SK-N-SH (cell line): ENCODE data around the gene SPSB3. TPM values are rescaled to one million over a fixed set of nuclear protein-coding genes. Genes with fewer than 3 reads are reported as not detected.

Experiments
- CTCF ChIA-PET: fragments of 300-600, 350-600 bp; formaldehyde crosslinking; extraction: SDS; loops from one replicate; lab custom pipeline; 2021; lab: Yijun Ruan, JAX
- POLR2A ChIA-PET: fragments of 350-600 bp; sonication (Branson Sonifier 250); formaldehyde crosslinking; extraction: SDS; loops from one replicate; lab custom pipeline; 2020; ENCODE audit warnings: antibody characterized with exemption, inconsistent platforms; lab: Yijun Ruan, JAX
- DNase-seq: peaks from one replicate; pipeline ENCODE4 v3.0.0; 2012
- H2AFZ ChIP-seq: fragments of 200-600 bp; sonication (generic); 2 replicates; pipeline ENCODE4 v1.8.1; 2016; ENCODE audit warnings: antibody characterized with exemption, mild to moderate bottlenecking, low read depth
- H3F3A ChIP-seq: fragments of 200-600 bp; sonication (generic); replicated peaks from 2 replicates; pipeline ENCODE3; 2016; ENCODE audit warnings: antibody characterized with exemption, mild to moderate bottlenecking; ENCODE audit not compliant: insufficient read depth
- H3K27ac ChIP-seq, 2 experiments: fragments of 200-500 bp in 1 of 2; fragments of 200-600 bp in 1 of 2; sonication (Bioruptor generic) in 1 of 2; sonication (generic), shearing (Covaris generic) in 1 of 2; 2 replicates each; pipeline versions ENCODE4 v1.5.1 to v1.6.1; 2014 to 2016; ENCODE audit warnings: low read depth in 2 of 2, inconsistent platforms in 1 of 2, low read length in 1 of 2, mild to moderate bottlenecking in 1 of 2, mixed read lengths in 1 of 2
- H3K27me3 ChIP-seq: fragments of 200-600 bp; sonication (generic), shearing (Covaris generic); 2 replicates; pipeline ENCODE4 v1.6.1; 2016; ENCODE audit warnings: mixed run types; ENCODE audit not compliant: insufficient read depth
- H3K36me3 ChIP-seq, 2 experiments: fragments of 200-500 bp in 1 of 2; fragments of 200-600 bp in 1 of 2; sonication (Bioruptor generic) in 1 of 2; sonication (generic) in 1 of 2; replicated peaks in 1 of 2; 2 replicates each; pipeline versions ENCODE3 to v1.5.1; 2014 to 2016; ENCODE audit warnings: low read length in 1 of 2, mild to moderate bottlenecking in 1 of 2; ENCODE audit not compliant: insufficient read depth in 2 of 2, control insufficient read depth in 1 of 2
- H3K4me1 ChIP-seq, 2 experiments: fragments of 200-500 bp in 1 of 2; fragments of 200-600 bp in 1 of 2; sonication (Bioruptor generic) in 1 of 2; sonication (generic), shearing (Covaris generic) in 1 of 2; 2 replicates each; pipeline versions ENCODE4 v1.5.1 to v1.6.1; 2014 to 2016; ENCODE audit warnings: low read depth in 1 of 2, low read length in 1 of 2, mixed run types in 1 of 2; ENCODE audit not compliant: insufficient read depth in 2 of 2, control insufficient read depth in 1 of 2
- H3K4me2 ChIP-seq: fragments of 200-600 bp; sonication (generic), shearing (Covaris generic); 2 replicates; pipeline ENCODE4 v1.6.1; 2017; ENCODE audit warnings: mixed run types
- H3K4me3 ChIP-seq, 2 experiments: fragments of 200-500 bp in 1 of 2; fragments of 200-600 bp in 1 of 2; sonication (Bioruptor generic) in 1 of 2; sonication (generic), shearing (Covaris generic) in 1 of 2; 2 replicates each; pipeline versions ENCODE4 v1.5.1 to v1.8.1; 2014 to 2016; ENCODE audit warnings: low read depth in 2 of 2, inconsistent platforms in 1 of 2, low read length in 1 of 2, mild to moderate bottlenecking in 1 of 2, mixed read lengths in 1 of 2, moderate library complexity in 1 of 2
- H3K79me2 ChIP-seq: fragments of 200-600 bp; sonication (generic); 2 replicates; pipeline ENCODE4 v1.8.1; 2017; ENCODE audit warnings: mild to moderate bottlenecking; ENCODE audit not compliant: insufficient read depth
- H3K9ac ChIP-seq: fragments of 200-600 bp; sonication (generic); 2 replicates; pipeline ENCODE4 v1.6.1; 2017; ENCODE audit warnings: mixed run types
- H3K9me2 ChIP-seq: fragments of 200-600 bp; sonication (generic); 2 replicates; pipeline ENCODE4 v1.6.1; 2017; ENCODE audit warnings: mixed run types
- H3K9me3 ChIP-seq: fragments of 200-600 bp; sonication (generic); 2 replicates; pipeline ENCODE4 v1.6.1; 2017; ENCODE audit warnings: mixed run types, mild to moderate bottlenecking, moderate library complexity
- H4K20me1 ChIP-seq: fragments of 200-600 bp; sonication (generic); 2 replicates; pipeline ENCODE4 v1.6.1; 2017; ENCODE audit warnings: mild to moderate bottlenecking, mixed run types; ENCODE audit not compliant: insufficient read depth
- CHD2 ChIP-seq: fragments of 150-350 bp; IDR thresholded peaks from 2 replicates; pipeline ENCODE4 v1.6.1; 2018; ENCODE audit warnings: low read length; ENCODE audit not compliant: partially characterized antibody
- EP300 ChIP-seq, 2 experiments: IDR thresholded peaks; 2 replicates each; pipeline versions ENCODE4 v1.4.0 to v1.6.1; 2012; ENCODE audit warnings: borderline replicate concordance in 1 of 2, low read depth in 1 of 2, low read length in 1 of 2
- EZH2phosphoT487 ChIP-seq: fragments of 200-600 bp; sonication (generic); IDR thresholded peaks from 2 replicates; pipeline ENCODE4 v1.6.1; 2017; ENCODE audit warnings: low read depth, mixed run types, mild to moderate bottlenecking, antibody characterized with exemption, moderate library complexity, borderline replicate concordance
- FOSL2 ChIP-seq: IDR thresholded peaks from 2 replicates; pipeline ENCODE4 v1.4.0; 2012; ENCODE audit warnings: low read depth, mild to moderate bottlenecking, moderate library complexity, borderline replicate concordance
- GABPA ChIP-seq: IDR thresholded peaks from 2 replicates; pipeline ENCODE4 v1.4.0; 2012; ENCODE audit warnings: low read depth, mild to moderate bottlenecking
- JUND ChIP-seq: IDR thresholded peaks from 2 replicates; pipeline ENCODE4 v1.4.0; 2012
- MXI1 ChIP-seq: IDR thresholded peaks from 2 replicates; pipeline ENCODE4 v1.6.1; 2012; ENCODE audit warnings: mild to moderate bottlenecking, low read depth, low read length, improper control_type of control experiment
- PBX3 ChIP-seq: IDR thresholded peaks from 2 replicates; pipeline ENCODE4; 2012
- RAD21 ChIP-seq: IDR thresholded peaks from 2 replicates; pipeline ENCODE4 v1.6.1; 2012; ENCODE audit warnings: mild to moderate bottlenecking, low read length
- RXRA ChIP-seq: IDR thresholded peaks from 2 replicates; pipeline ENCODE4 v1.4.0; 2012; ENCODE audit warnings: low read depth, mild to moderate bottlenecking, borderline replicate concordance
- SIN3A ChIP-seq: IDR thresholded peaks from 2 replicates; pipeline ENCODE4 v1.6.1; 2012; ENCODE audit warnings: low read depth, mild to moderate bottlenecking, low read length, moderate library complexity, borderline replicate concordance
- TCF12 ChIP-seq: IDR thresholded peaks from 2 replicates; pipeline ENCODE4 v1.4.0; 2012
- TEAD4 ChIP-seq: IDR thresholded peaks from 2 replicates; pipeline ENCODE4 v1.4.0; 2012; ENCODE audit warnings: mild to moderate bottlenecking, borderline replicate concordance; ENCODE audit not compliant: insufficient read depth
- USF1 ChIP-seq: IDR thresholded peaks from 2 replicates; pipeline ENCODE4 v1.4.0; 2012; ENCODE audit warnings: low read depth, borderline replicate concordance
- USF2 ChIP-seq: fragments of 150-350 bp; IDR thresholded peaks from 2 replicates; pipeline ENCODE4 v1.6.1; 2017; ENCODE audit warnings: antibody characterized with exemption, low read length, low read depth, borderline replicate concordance
- YY1 ChIP-seq: IDR thresholded peaks from 2 replicates; pipeline ENCODE4 v1.4.0; 2012; ENCODE audit warnings: low read depth, mild to moderate bottlenecking
- WGBS: methylation state at CpG from one replicate; pipeline ENCODE4 v1.1.6; 2017; ENCODE audit warnings: low lambda C conversion rate; 5-methylcytosine and 5-hydroxymethylcytosine counted together
- polyA plus RNA-seq, 3 experiments: library from polyadenylated mRNA; depleted of rRNA; stranded (reverse); fragments of >200 nt; gene quantifications; 2 replicates each; pipeline ENCODE4 v1.2.3, GENCODE V29; 2012

The SPSB3 gene
- polyA plus RNA-seq, 1 of the 3 experiments (the other 2 are of a cell fraction): 40.6 TPM

- Histone ChIP-seq H3K9me3 (no peaks in the 10 kb centered on the region), H3K79me2 (peaks cover 9% of the 10 kb centered on the region; the same call in 1 of the 2 replicates), H3K4me1 (peaks cover 0 to 19% of the 10 kb centered on the region in 2 experiments; a peak in 1 of 4 replicates), H3K36me3 (peaks cover 6 to 57% of the 10 kb centered on the region in 2 experiments), H3K4me2 (no peak overlapping the region), H3K9ac (no peak overlapping the region), H3F3A (peaks cover 11% of the 10 kb centered on the region), H2AFZ (no peak overlapping the region), H4K20me1 (0 out of 2 replicates have a peak, but pooled peaks cover 5% of the 10 kb centered on the region), H3K9me2 (no peaks in the 10 kb centered on the region), H3K27me3 (no peaks in the 10 kb centered on the region), H3K27ac (no peak overlapping the region), H3K4me3 (no peak overlapping the region)
- ChIA-PET POLR2A (no interaction called here), CTCF (interaction anchor here (0.6 to 1.1 kb wide), 2 partner anchors 12 to 219 kb away, joined by 3 read pairs; no protein-coding TSS in a partner anchor)
- no peak for TF ChIP-seq CHD2
- TF ChIP-seq JUND: no peak
- TF ChIP-seq TEAD4: no peak
- no peak for TF ChIP-seq USF2
- TF ChIP-seq FOSL2: no peak
- TF ChIP-seq YY1: no peak
- TF ChIP-seq EZH2phosphoT487: no peak
- no peak for TF ChIP-seq SIN3A
- TF ChIP-seq PBX3: no peak
- TF ChIP-seq EP300 (IDR thresholded peaks at IDR 0.05; ENCODE audit: borderline replicate concordance in 1 of 2, low read depth in 1 of 2, low read length in 1 of 2): no peak
- no peak for TF ChIP-seq RAD21
- no peak for TF ChIP-seq USF1
- no peak for TF ChIP-seq RXRA
- no peak for TF ChIP-seq TCF12
- TF ChIP-seq GABPA: no peak
- TF ChIP-seq MXI1: no peak
- WGBS: 95% methylated on average over 32 of the region's 41 CpGs
- DNase-seq: no peak
These were observed 14.2 kb downstream of the SPSB3 start for GRCh38 chr16:1768061-1768766.
